ENCODE results near the gene UGT1A5.

- TF ChIP-seq CTCF (conservative IDR thresholded peaks at IDR 0.05; ENCODE audit: low read length) (no peak), EZH2phosphoT487 (IDR thresholded peaks at IDR 0.05; ENCODE audit: borderline replicate concordance) (no peak)
Observed at GRCh38 chr2:233769260-233769659, 56.6 kb downstream of the UGT1A5 start.
